GM19372 (cell line): ENCODE measurements around the gene UBALD2.
"Not testable (repeated sequence)": the region's sequence is repeated elsewhere in the genome, so short reads cannot be mapped to it uniquely, and the experiment has no call there.

ENCODE experiments used
- ATAC-seq: cut with Tn5 transposase; IDR thresholded peaks from one replicate; pipeline ENCODE4 v1.9.1; 2021; ENCODE audit warnings: mild to moderate bottlenecking, low read depth, moderate library complexity; ENCODE audit not compliant: unreplicated experiment

Gene UBALD2

GRCh38 chr17:76275382-76276068 lies 10.4 kb downstream of the UBALD2 start:
- ATAC-seq = no peak

- ATAC-seq = no peak
Measured at GRCh38 chr17:76276069-76276431, 10.9 kb downstream of the UBALD2 start.

- ATAC-seq = no peak
Measured at GRCh38 chr17:76276461-76277299, 11.5 kb downstream of the UBALD2 start.

- no peak for ATAC-seq
Measured at GRCh38 chr17:76277300-76278267, 12.4 kb downstream of the UBALD2 start.

- ATAC-seq = no peak
Measured at GRCh38 chr17:76278268-76278908, 13.2 kb downstream of the UBALD2 start.

- ATAC-seq = no peak
Measured at GRCh38 chr17:76278952-76279741, 14.0 kb downstream of the UBALD2 start.

GRCh38 chr17:76279742-76280287 lies 14.7 kb downstream of the UBALD2 start:
- no peak for ATAC-seq

GRCh38 chr17:76280650-76281049 lies 15.5 kb downstream of the UBALD2 start:
- no peak for ATAC-seq

GRCh38 chr17:76281573-76282371 lies 16.6 kb downstream of the UBALD2 start:
- no peak for ATAC-seq

- no peak for ATAC-seq
Measured at GRCh38 chr17:76292567-76292966, 27.4 kb downstream of the UBALD2 start.

GRCh38 chr17:76293106-76293505 lies 28.0 kb downstream of the UBALD2 start:
- no peak for ATAC-seq

- no peak for ATAC-seq
Measured at GRCh38 chr17:76296186-76296585, 31.0 kb downstream of the UBALD2 start.

GRCh38 chr17:76296889-76297288 lies 31.7 kb downstream of the UBALD2 start:
- ATAC-seq = no peak

- ATAC-seq = no peak
Measured at GRCh38 chr17:76297436-76297835, 32.3 kb downstream of the UBALD2 start.

GRCh38 chr17:76304226-76305134 lies 39.3 kb downstream of the UBALD2 start:
- ATAC-seq = no peak

- ATAC-seq = not testable (repeated sequence)
Measured at GRCh38 chr17:76305135-76305454, 39.9 kb downstream of the UBALD2 start.

GRCh38 chr17:76307299-76307965 lies 42.3 kb downstream of the UBALD2 start:
- no peak for ATAC-seq
